Natural killer cell (primary cell): ENCODE results near the gene TMC8. TPM values are rescaled to one million over a fixed set of nuclear protein-coding genes. Genes with fewer than 3 reads are reported as not detected.

Experiments used
- ATAC-seq, 3 donors: fragments of 150-1000 bp in 2 of 3; fragments of 200-7000 bp in 1 of 3; cut with Tn5 transposase; 1 replicate in 1 of 3; 2 replicates in 2 of 3; pipeline ENCODE4 v1.10.0; 2021; ENCODE audit warnings: mild to moderate bottlenecking in 2 of 3, moderate library complexity in 2 of 3
- DNase-seq, 2 donors: peaks; one replicate each; pipeline versions ENCODE4 v3.0.0 to v3.0.0-alpha.2; 2013 to 2021; ENCODE audit warnings: mixed read lengths in 1 of 2
- H3K27ac ChIP-seq: one replicate; pipeline ENCODE4 v1.5.1; 2013; ENCODE audit warnings: mild to moderate bottlenecking, low read length
- H3K27me3 ChIP-seq: one replicate; pipeline ENCODE4 v1.6.1; 2013; ENCODE audit warnings: low read length; ENCODE audit not compliant: control insufficient read depth, insufficient read depth
- H3K36me3 ChIP-seq: one replicate; pipeline ENCODE4 v1.6.1; 2013; ENCODE audit warnings: low read length; ENCODE audit not compliant: control insufficient read depth, insufficient read depth
- H3K4me1 ChIP-seq: one replicate; pipeline ENCODE4 v1.6.1; 2013; ENCODE audit warnings: low read length; ENCODE audit not compliant: control insufficient read depth, insufficient read depth
- H3K4me3 ChIP-seq: one replicate; pipeline ENCODE4 v1.5.1; 2013; ENCODE audit warnings: low read length
- H3K9me3 ChIP-seq: one replicate; pipeline ENCODE4 v1.6.1; 2013; ENCODE audit warnings: low read length; ENCODE audit not compliant: control insufficient read depth, insufficient read depth
- H3K27ac Mint-ChIP-seq, 2 donors: one replicate each; pipeline ENCODE4 v1.8.0; 2022; ENCODE audit warnings: mild to moderate bottlenecking in 2 of 2, mixed read lengths in 2 of 2, moderate library complexity in 1 of 2
- H3K27me3 Mint-ChIP-seq, 2 donors: one replicate each; pipeline ENCODE4 v1.8.0; 2022; ENCODE audit warnings: low read depth in 2 of 2, mixed read lengths in 2 of 2
- H3K36me3 Mint-ChIP-seq: one replicate; pipeline ENCODE4 v1.8.0; 2022; ENCODE audit warnings: mixed read lengths
- H3K4me1 Mint-ChIP-seq, 2 donors: one replicate each; pipeline ENCODE4 v1.8.0; 2022; ENCODE audit warnings: mixed read lengths in 2 of 2
- H3K4me3 Mint-ChIP-seq: one replicate; pipeline ENCODE4 v1.8.0; 2022; ENCODE audit warnings: mild to moderate bottlenecking, moderate library complexity, mixed read lengths
- H3K9me3 Mint-ChIP-seq, 2 donors: one replicate each; pipeline ENCODE4 v1.8.0; 2022; ENCODE audit warnings: mixed read lengths in 2 of 2
- CTCF ChIP-seq: fragments of 200-600 bp; IDR thresholded peaks from one replicate; pipeline ENCODE4 v1.8.0; 2022; ENCODE audit warnings: antibody characterized with exemption
- WGBS: methylation state at CpG from one replicate; pipeline ENCODE4 v1.1.7; 2013; ENCODE audit warnings: missing lambda C conversion rate; ENCODE audit not compliant: insufficient coverage; 5-methylcytosine and 5-hydroxymethylcytosine counted together
- intact Hi-C: fragments of 100-400 bp; cut with micrococcal nuclease; formaldehyde crosslinking; loops from one replicate; pipeline ENCODE4 v1.14.2; 2022
- total RNA-seq, 4 donors: library from RNA; stranded (reverse); fragments of 120-200 nt in 1 of 4; gene quantifications; one replicate each; pipeline versions ENCODE4 v1.2.3 to v1.2.4, GENCODE V29; 2013 to 2022

The TMC8 gene
- total RNA-seq, 3 donors from 2014 or later (not counting 1 experiment from before 2014, with no cell fraction given): 401 to 551 (median 435) TPM

- no peak overlapping the region for H3K4me3 Mint-ChIP-seq
- H3K9me3 Mint-ChIP-seq: no peaks in the 10 kb centered on the region
- H3K9me3 ChIP-seq: no peaks in the 10 kb centered on the region
- no peak overlapping the region for H3K4me3 ChIP-seq
- ATAC-seq (no peak), DNase-seq (no peak)
- H3K36me3 Mint-ChIP-seq: no peaks in the 10 kb centered on the region
- no peaks in the 10 kb centered on the region for H3K27me3 Mint-ChIP-seq
- TF ChIP-seq CTCF: no peak
- no peaks in the 10 kb centered on the region for H3K4me1 ChIP-seq
- peaks cover 8 to 13% of the 10 kb centered on the region in 2 donors for H3K4me1 Mint-ChIP-seq
- intact Hi-C loops: no loop called here
- H3K27me3 ChIP-seq: no peaks in the 10 kb centered on the region
- peaks cover 77% of the 10 kb centered on the region for H3K36me3 ChIP-seq
- H3K27ac Mint-ChIP-seq: no peak overlapping the region
- 95% methylated on average over 14 of the region's 15 CpGs for WGBS
- no peak overlapping the region for H3K27ac ChIP-seq
These were observed 24.4 kb upstream of the TMC8 start for GRCh38 chr17:78106211-78106610.

- peaks cover 3% of the 10 kb centered on the region for H3K36me3 Mint-ChIP-seq
- Histone ChIP-seq H3K27me3 (no peaks in the 10 kb centered on the region), H3K4me1 (peaks cover 5% of the 10 kb centered on the region), H3K9me3 (no peaks in the 10 kb centered on the region), H3K4me3 (no peak overlapping the region), H3K36me3 (peaks cover 83% of the 10 kb centered on the region), H3K27ac (no peak overlapping the region)
- TF ChIP-seq CTCF: no peak
- 87% methylated on average over 9 of the region's 10 CpGs for WGBS
- H3K9me3 Mint-ChIP-seq: no peaks in the 10 kb centered on the region
- peaks cover 10 to 17% of the 10 kb centered on the region in 2 donors for H3K4me1 Mint-ChIP-seq
- H3K27me3 Mint-ChIP-seq: no peaks in the 10 kb centered on the region
- H3K4me3 Mint-ChIP-seq: no peak overlapping the region
- ATAC-seq (no peak), DNase-seq (no peak)
- intact Hi-C loops: no loop called here
- H3K27ac Mint-ChIP-seq: peak overlapping the region; percentile 27 to 50
These were observed 23.1 kb upstream of the TMC8 start for GRCh38 chr17:78107457-78107856.

GRCh38 chr17:78107976-78108725 is 22.4 kb upstream of the TMC8 start:
- peak overlapping the region; percentile 27 to 50 for H3K27ac Mint-ChIP-seq
- 94% methylated on average over 21 of the region's 21 CpGs for WGBS
- Histone ChIP-seq H3K27ac (no peak overlapping the region), H3K4me1 (peaks cover 12% of the 10 kb centered on the region), H3K36me3 (peaks cover 83% of the 10 kb centered on the region), H3K9me3 (no peaks in the 10 kb centered on the region), H3K4me3 (no peak overlapping the region), H3K27me3 (no peaks in the 10 kb centered on the region)
- intact Hi-C loops: no loop called here
- H3K9me3 Mint-ChIP-seq: no peaks in the 10 kb centered on the region
- TF ChIP-seq CTCF: no peak
- H3K27me3 Mint-ChIP-seq: no peaks in the 10 kb centered on the region
- peaks cover 17 to 24% of the 10 kb centered on the region in 2 donors for H3K4me1 Mint-ChIP-seq
- H3K4me3 Mint-ChIP-seq: no peak overlapping the region
- no peak for DNase-seq
- H3K36me3 Mint-ChIP-seq: peaks cover 6% of the 10 kb centered on the region
- no peak for ATAC-seq
